SK-N-SH (cell line): ENCODE measurements around the gene YKT6. TPM values are rescaled to one million over a fixed set of nuclear protein-coding genes. Genes with fewer than 3 reads are reported as not detected.

Source experiments
- CTCF ChIA-PET: fragments of 300-600, 350-600 bp; formaldehyde crosslinking; extraction: SDS; loops from one replicate; lab custom pipeline; 2021; lab: Yijun Ruan, JAX
- POLR2A ChIA-PET: fragments of 350-600 bp; sonication (Branson Sonifier 250); formaldehyde crosslinking; extraction: SDS; loops from one replicate; lab custom pipeline; 2020; ENCODE audit warnings: antibody characterized with exemption, inconsistent platforms; lab: Yijun Ruan, JAX
- DNase-seq: peaks from one replicate; pipeline ENCODE4 v3.0.0; 2012
- H2AFZ ChIP-seq: fragments of 200-600 bp; sonication (generic); 2 replicates; pipeline ENCODE4 v1.8.1; 2016; ENCODE audit warnings: antibody characterized with exemption, mild to moderate bottlenecking, low read depth
- H3F3A ChIP-seq: fragments of 200-600 bp; sonication (generic); replicated peaks from 2 replicates; pipeline ENCODE3; 2016; ENCODE audit warnings: antibody characterized with exemption, mild to moderate bottlenecking; ENCODE audit not compliant: insufficient read depth
- H3K27ac ChIP-seq, 2 experiments: fragments of 200-500 bp in 1 of 2; fragments of 200-600 bp in 1 of 2; sonication (Bioruptor generic) in 1 of 2; sonication (generic), shearing (Covaris generic) in 1 of 2; 2 replicates each; pipeline versions ENCODE4 v1.5.1 to v1.6.1; 2014 to 2016; ENCODE audit warnings: low read depth in 2 of 2, inconsistent platforms in 1 of 2, low read length in 1 of 2, mild to moderate bottlenecking in 1 of 2, mixed read lengths in 1 of 2
- H3K27me3 ChIP-seq: fragments of 200-600 bp; sonication (generic), shearing (Covaris generic); 2 replicates; pipeline ENCODE4 v1.6.1; 2016; ENCODE audit warnings: mixed run types; ENCODE audit not compliant: insufficient read depth
- H3K36me3 ChIP-seq, 2 experiments: fragments of 200-500 bp in 1 of 2; fragments of 200-600 bp in 1 of 2; sonication (Bioruptor generic) in 1 of 2; sonication (generic) in 1 of 2; replicated peaks in 1 of 2; 2 replicates each; pipeline versions ENCODE3 to v1.5.1; 2014 to 2016; ENCODE audit warnings: low read length in 1 of 2, mild to moderate bottlenecking in 1 of 2; ENCODE audit not compliant: insufficient read depth in 2 of 2, control insufficient read depth in 1 of 2
- H3K4me1 ChIP-seq, 2 experiments: fragments of 200-500 bp in 1 of 2; fragments of 200-600 bp in 1 of 2; sonication (Bioruptor generic) in 1 of 2; sonication (generic), shearing (Covaris generic) in 1 of 2; 2 replicates each; pipeline versions ENCODE4 v1.5.1 to v1.6.1; 2014 to 2016; ENCODE audit warnings: low read depth in 1 of 2, low read length in 1 of 2, mixed run types in 1 of 2; ENCODE audit not compliant: insufficient read depth in 2 of 2, control insufficient read depth in 1 of 2
- H3K4me2 ChIP-seq: fragments of 200-600 bp; sonication (generic), shearing (Covaris generic); 2 replicates; pipeline ENCODE4 v1.6.1; 2017; ENCODE audit warnings: mixed run types
- H3K4me3 ChIP-seq, 2 experiments: fragments of 200-500 bp in 1 of 2; fragments of 200-600 bp in 1 of 2; sonication (Bioruptor generic) in 1 of 2; sonication (generic), shearing (Covaris generic) in 1 of 2; 2 replicates each; pipeline versions ENCODE4 v1.5.1 to v1.8.1; 2014 to 2016; ENCODE audit warnings: low read depth in 2 of 2, inconsistent platforms in 1 of 2, low read length in 1 of 2, mild to moderate bottlenecking in 1 of 2, mixed read lengths in 1 of 2, moderate library complexity in 1 of 2
- H3K79me2 ChIP-seq: fragments of 200-600 bp; sonication (generic); 2 replicates; pipeline ENCODE4 v1.8.1; 2017; ENCODE audit warnings: mild to moderate bottlenecking; ENCODE audit not compliant: insufficient read depth
- H3K9ac ChIP-seq: fragments of 200-600 bp; sonication (generic); 2 replicates; pipeline ENCODE4 v1.6.1; 2017; ENCODE audit warnings: mixed run types
- H3K9me2 ChIP-seq: fragments of 200-600 bp; sonication (generic); 2 replicates; pipeline ENCODE4 v1.6.1; 2017; ENCODE audit warnings: mixed run types
- H3K9me3 ChIP-seq: fragments of 200-600 bp; sonication (generic); 2 replicates; pipeline ENCODE4 v1.6.1; 2017; ENCODE audit warnings: mixed run types, mild to moderate bottlenecking, moderate library complexity
- H4K20me1 ChIP-seq: fragments of 200-600 bp; sonication (generic); 2 replicates; pipeline ENCODE4 v1.6.1; 2017; ENCODE audit warnings: mild to moderate bottlenecking, mixed run types; ENCODE audit not compliant: insufficient read depth
- EP300 ChIP-seq, 2 experiments: IDR thresholded peaks; 2 replicates each; pipeline versions ENCODE4 v1.4.0 to v1.6.1; 2012; ENCODE audit warnings: borderline replicate concordance in 1 of 2, low read depth in 1 of 2, low read length in 1 of 2
- EZH2phosphoT487 ChIP-seq: fragments of 200-600 bp; sonication (generic); IDR thresholded peaks from 2 replicates; pipeline ENCODE4 v1.6.1; 2017; ENCODE audit warnings: low read depth, mixed run types, mild to moderate bottlenecking, antibody characterized with exemption, moderate library complexity, borderline replicate concordance
- FOXJ3 ChIP-seq: sonication (generic); formaldehyde crosslinking; IDR thresholded peaks from 2 replicates; pipeline ENCODE4 v1.5.1; 2020; ENCODE audit warnings: mild to moderate bottlenecking, missing genetic modification reagents
- MAX ChIP-seq: IDR thresholded peaks from 2 replicates; pipeline ENCODE4 v1.4.0; 2012; ENCODE audit warnings: low read depth
- MEF2A ChIP-seq: IDR thresholded peaks from 2 replicates; pipeline ENCODE4 v1.4.0; 2012; ENCODE audit warnings: low read depth, borderline replicate concordance
- POLR2AphosphoS5 ChIP-seq: IDR thresholded peaks from 2 replicates; pipeline ENCODE4 v1.6.1; 2012; ENCODE audit warnings: low read depth, low read length
- RAD21 ChIP-seq: IDR thresholded peaks from 2 replicates; pipeline ENCODE4 v1.6.1; 2012; ENCODE audit warnings: mild to moderate bottlenecking, low read length
- TAF1 ChIP-seq: IDR thresholded peaks from 2 replicates; pipeline ENCODE4 v1.6.1; 2012; ENCODE audit warnings: low read depth, mild to moderate bottlenecking, low read length, moderate library complexity, borderline replicate concordance
- TEAD4 ChIP-seq: IDR thresholded peaks from 2 replicates; pipeline ENCODE4 v1.4.0; 2012; ENCODE audit warnings: mild to moderate bottlenecking, borderline replicate concordance; ENCODE audit not compliant: insufficient read depth
- USF1 ChIP-seq: IDR thresholded peaks from 2 replicates; pipeline ENCODE4 v1.4.0; 2012; ENCODE audit warnings: low read depth, borderline replicate concordance
- WGBS: methylation state at CpG from one replicate; pipeline ENCODE4 v1.1.6; 2017; ENCODE audit warnings: low lambda C conversion rate; 5-methylcytosine and 5-hydroxymethylcytosine counted together
- polyA plus RNA-seq, 3 experiments: library from polyadenylated mRNA; depleted of rRNA; stranded (reverse); fragments of >200 nt; gene quantifications; 2 replicates each; pipeline ENCODE4 v1.2.3, GENCODE V29; 2012
- TF ChIP-seq, protein P1 (sequence below): fragments of 150-350 bp; IDR thresholded peaks from 2 replicates; pipeline ENCODE4 v1.6.1; 2017; ENCODE audit warnings: antibody characterized with exemption, low read length, low read depth, borderline replicate concordance
- TF ChIP-seq, protein P2 (sequence below): IDR thresholded peaks from 2 replicates; pipeline ENCODE4 v1.4.0; 2012; ENCODE audit warnings: low read depth, borderline replicate concordance

YKT6 gene
- polyA plus RNA-seq, 1 of the 3 experiments (the other 2 are of a cell fraction): 170 TPM

- TF ChIP-seq EP300 (IDR thresholded peaks at IDR 0.05; ENCODE audit: borderline replicate concordance in 1 of 2, low read depth in 1 of 2, low read length in 1 of 2) (no peak), RAD21 (no peak), USF1 (no peak), MAX (no peak), TAF1 (no peak), EZH2phosphoT487 (no peak), POLR2AphosphoS5 (no peak), FOXJ3 (CRISPR knock-in tag) (no peak), TEAD4 (no peak), MEF2A (no peak)
- TF ChIP-seq, protein P1, sequence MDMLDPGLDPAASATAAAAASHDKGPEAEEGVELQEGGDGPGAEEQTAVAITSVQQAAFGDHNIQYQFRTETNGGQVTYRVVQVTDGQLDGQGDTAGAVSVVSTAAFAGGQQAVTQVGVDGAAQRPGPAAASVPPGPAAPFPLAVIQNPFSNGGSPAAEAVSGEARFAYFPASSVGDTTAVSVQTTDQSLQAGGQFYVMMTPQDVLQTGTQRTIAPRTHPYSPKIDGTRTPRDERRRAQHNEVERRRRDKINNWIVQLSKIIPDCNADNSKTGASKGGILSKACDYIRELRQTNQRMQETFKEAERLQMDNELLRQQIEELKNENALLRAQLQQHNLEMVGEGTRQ: no peak
- TF ChIP-seq, protein P2, sequence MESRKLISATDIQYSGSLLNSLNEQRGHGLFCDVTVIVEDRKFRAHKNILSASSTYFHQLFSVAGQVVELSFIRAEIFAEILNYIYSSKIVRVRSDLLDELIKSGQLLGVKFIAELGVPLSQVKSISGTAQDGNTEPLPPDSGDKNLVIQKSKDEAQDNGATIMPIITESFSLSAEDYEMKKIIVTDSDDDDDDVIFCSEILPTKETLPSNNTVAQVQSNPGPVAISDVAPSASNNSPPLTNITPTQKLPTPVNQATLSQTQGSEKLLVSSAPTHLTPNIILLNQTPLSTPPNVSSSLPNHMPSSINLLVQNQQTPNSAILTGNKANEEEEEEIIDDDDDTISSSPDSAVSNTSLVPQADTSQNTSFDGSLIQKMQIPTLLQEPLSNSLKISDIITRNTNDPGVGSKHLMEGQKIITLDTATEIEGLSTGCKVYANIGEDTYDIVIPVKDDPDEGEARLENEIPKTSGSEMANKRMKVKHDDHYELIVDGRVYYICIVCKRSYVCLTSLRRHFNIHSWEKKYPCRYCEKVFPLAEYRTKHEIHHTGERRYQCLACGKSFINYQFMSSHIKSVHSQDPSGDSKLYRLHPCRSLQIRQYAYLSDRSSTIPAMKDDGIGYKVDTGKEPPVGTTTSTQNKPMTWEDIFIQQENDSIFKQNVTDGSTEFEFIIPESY: no peak
- 86% methylated on average over 10 of the region's 13 CpGs for WGBS
Measured at GRCh38 chr7:44232396-44232795, 31.6 kb downstream of the YKT6 start.

More at GRCh38 chr7:44232396-44232795, 31.6 kb downstream of the YKT6 start:
- Histone ChIP-seq H3K9me2 (no peaks in the 10 kb centered on the region), H3K36me3 (no peaks in the 10 kb centered on the region), H3K27me3 (no peaks in the 10 kb centered on the region), H3K79me2 (no peaks in the 10 kb centered on the region), H2AFZ (no peak overlapping the region), H3K4me2 (no peak overlapping the region), H3K4me1 (peaks cover 0 to 39% of the 10 kb centered on the region in 2 experiments; a peak in 1 of 4 replicates), H3K9me3 (no peaks in the 10 kb centered on the region), H4K20me1 (no peaks in the 10 kb centered on the region), H3K27ac (no peak overlapping the region), H3K9ac (no peak overlapping the region), H3F3A (no peaks in the 10 kb centered on the region), H3K4me3 (no peak overlapping the region)
- DNase-seq: no peak
- ChIA-PET POLR2A (no interaction called here), CTCF (interaction anchor here (1.4 kb wide), 1 partner anchor 9 kb away, joined by 7 read pairs; no protein-coding TSS in a partner anchor)
